ENCODE data around the gene ALG9.

GRCh38 chr11:111785076-111785475, 86.3 kb downstream of the ALG9 start:
- TF ChIP-seq CTCF (IDR thresholded peaks at IDR 0.05 in 2 of 3, conservative IDR thresholded peaks at IDR 0.05 in 1 of 3; ENCODE audit: control insufficient read depth in 2 of 3, extremely low read depth in 1 of 3, insufficient read depth in 1 of 3, low read depth in 3 of 3, low read length in 3 of 3) = no peak
- TF ChIP-seq ZBTB33 (IDR thresholded peaks at IDR 0.05) = no peak
- no peak for TF ChIP-seq EED (IDR thresholded peaks at IDR 0.05; ENCODE audit: low read depth)
- no peak for TF ChIP-seq HDAC6 (IDR thresholded peaks at IDR 0.05; ENCODE audit: unreplicated experiment)
- no peak for TF ChIP-seq RAD21 (IDR thresholded peaks at IDR 0.05; ENCODE audit: insufficient read depth, low read depth, low read length)
- no peak for TF ChIP-seq POLR2AphosphoS5 (IDR thresholded peaks at IDR 0.05; ENCODE audit: low read length)
- no peak for TF ChIP-seq ZNF274 (IDR thresholded peaks at IDR 0.05; ENCODE audit: insufficient read depth, insufficient read length)
- no peak for TF ChIP-seq MTA3 (IDR thresholded peaks at IDR 0.05; ENCODE audit: borderline replicate concordance, low read length)
- TF ChIP-seq ASH2L (IDR thresholded peaks at IDR 0.05; ENCODE audit: borderline replicate concordance, low read depth) = no peak
- no peak for TF ChIP-seq TAF1 (IDR thresholded peaks at IDR 0.05; ENCODE audit: borderline replicate concordance, low read depth, low read length)
- no peak for TF ChIP-seq NFIC (IDR thresholded peaks at IDR 0.05; ENCODE audit: low read depth, low read length)

Data from GM12878 (cell line).